SJSA1 (cell line): ENCODE data around the gene EBNA1BP2. TPM values are rescaled to one million over a fixed set of nuclear protein-coding genes. Genes with fewer than 3 reads are reported as not detected.
"Not testable (repeated sequence)": the region's sequence is repeated elsewhere in the genome, so short reads cannot be mapped to it uniquely, and the experiment has no call there.

Experiments
- DNase-seq, 2 experiments: peaks; one replicate each; pipeline ENCODE4 v3.0.0-alpha.2; 2015 to 2020; ENCODE audit warnings: low spot score in 2 of 2, low read depth in 1 of 2
- H3K27ac ChIP-seq: fragments of 250-450 bp; sonication (Bioruptor Pico); 2 replicates; pipeline ENCODE4 v1.5.1; 2020; ENCODE audit warnings: mild to moderate bottlenecking, moderate library complexity
- H3K27me3 ChIP-seq: fragments of 250-450 bp; sonication (Bioruptor Pico); replicated peaks from 2 replicates; pipeline ENCODE4 v1.5.1; 2020; ENCODE audit warnings: mild to moderate bottlenecking, moderate library complexity
- H3K36me3 ChIP-seq: fragments of 250-450 bp; sonication (Bioruptor Pico); 2 replicates; pipeline ENCODE4 v1.5.1; 2020; ENCODE audit warnings: mild to moderate bottlenecking
- H3K4me1 ChIP-seq: fragments of 250-450 bp; sonication (Bioruptor Pico); replicated peaks from 2 replicates; pipeline ENCODE4 v1.6.1; 2021; ENCODE audit warnings: mild to moderate bottlenecking
- H3K4me3 ChIP-seq: fragments of 250-450 bp; sonication (Bioruptor Pico); 2 replicates; pipeline ENCODE4 v1.5.1; 2020; ENCODE audit warnings: mild to moderate bottlenecking
- H3K9me3 ChIP-seq: fragments of 250-450 bp; sonication (Bioruptor Pico); replicated peaks from 2 replicates; pipeline ENCODE4 v1.5.1; 2020; ENCODE audit warnings: mild to moderate bottlenecking
- total RNA-seq: library from RNA; depleted of rRNA; stranded (reverse); fragments of >200 nt; shearing (Covaris generic); gene quantifications from 2 replicates; pipeline ENCODE4 v1.2.3, GENCODE V29; 2014; rRNA removed

EBNA1BP2 gene
- total RNA-seq, 1 experiment from 2014 or later = 235 TPM

DNA sequence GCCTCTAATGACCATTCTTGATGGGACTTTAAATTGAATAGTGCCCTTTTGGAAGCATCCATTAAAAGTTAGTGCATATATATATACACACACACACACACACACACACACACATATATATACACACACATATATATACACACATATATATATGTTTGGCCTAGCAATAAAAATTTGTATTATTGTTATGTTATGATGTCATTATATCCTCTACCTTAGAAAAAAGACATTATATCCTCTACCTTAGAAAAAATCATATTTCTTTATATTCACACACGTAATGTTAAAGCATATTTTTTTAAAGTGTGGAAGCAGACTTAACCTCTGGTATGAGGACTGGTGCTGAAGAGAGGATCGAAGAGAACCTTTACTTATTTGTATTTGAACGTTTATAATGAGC is 43.3 kb downstream of the EBNA1BP2 start:
- H3K9me3 ChIP-seq = no peaks in the 10 kb centered on the region; the same call in 1 of the 2 replicates
- DNase-seq = no peak
- no peaks in the 10 kb centered on the region for H3K27me3 ChIP-seq
- no peak overlapping the region for H3K4me3 ChIP-seq
- H3K4me1 ChIP-seq = peaks cover 2% of the 10 kb centered on the region
- H3K27ac ChIP-seq = no peak overlapping the region
- no peaks in the 10 kb centered on the region for H3K36me3 ChIP-seq

DNA sequence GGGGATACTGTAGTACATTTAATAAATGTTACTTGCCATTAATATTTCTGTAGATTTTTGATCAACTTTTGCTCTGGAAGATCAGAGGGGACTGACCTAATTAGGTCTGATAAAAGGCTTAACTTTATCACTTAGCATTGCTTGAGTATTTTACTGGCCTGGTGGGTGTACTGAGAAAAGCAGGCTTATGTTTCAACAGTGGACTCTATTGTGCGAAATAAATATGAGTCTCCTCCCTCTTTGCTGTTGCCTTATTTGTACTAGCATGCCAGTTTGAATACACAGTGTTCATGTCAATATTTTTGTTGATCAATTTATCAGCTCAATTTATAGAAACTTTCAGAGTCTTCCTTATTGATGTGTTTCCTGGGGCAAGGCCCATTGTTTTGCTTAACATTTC is 49.1 kb downstream of the EBNA1BP2 start:
- DNase-seq = no peak
- H3K9me3 ChIP-seq = no peaks in the 10 kb centered on the region
- H3K27me3 ChIP-seq = no peaks in the 10 kb centered on the region

DNA sequence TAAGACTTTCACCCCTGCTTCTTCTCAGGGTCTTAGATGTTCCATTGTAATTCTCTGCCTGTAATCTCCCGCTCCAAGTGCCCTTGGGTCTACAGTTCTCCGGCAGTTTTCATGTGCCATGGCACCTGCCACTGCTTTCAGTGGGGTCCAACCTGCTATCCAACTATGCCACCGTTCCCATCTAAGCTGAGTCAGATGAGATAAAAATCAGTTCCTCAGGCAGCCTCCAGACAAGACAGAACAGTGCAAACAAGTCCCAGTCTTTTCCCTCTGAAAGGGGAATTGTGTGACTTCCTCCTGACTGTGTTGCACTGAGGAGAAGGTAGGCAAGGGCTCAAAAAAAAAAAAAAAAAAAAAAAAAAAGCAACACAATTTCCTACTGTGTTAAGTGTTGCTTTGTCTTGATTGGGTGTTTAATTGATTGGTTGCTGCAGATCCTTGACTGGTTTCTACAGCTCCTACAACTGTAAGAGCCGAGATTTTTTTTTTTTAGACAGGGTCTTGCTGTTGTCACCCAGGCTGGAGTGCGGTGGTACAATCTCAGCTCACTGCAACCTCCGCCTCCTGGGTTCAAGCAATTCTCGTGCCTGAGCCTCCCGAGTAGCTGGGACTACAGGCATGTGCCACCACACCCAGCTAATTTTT is 50.7 kb downstream of the EBNA1BP2 start:
- no peaks in the 10 kb centered on the region for H3K27me3 ChIP-seq
- H3K4me1 ChIP-seq = no peaks in the 10 kb centered on the region
- H3K4me3 ChIP-seq = no peak overlapping the region
- no peaks in the 10 kb centered on the region for H3K9me3 ChIP-seq
- DNase-seq = no peak
- no peaks in the 10 kb centered on the region for H3K36me3 ChIP-seq
- no peak overlapping the region for H3K27ac ChIP-seq

More for the DNA sequence above, 49.1 kb downstream of the EBNA1BP2 start:
- Histone ChIP-seq H3K4me1 (no peaks in the 10 kb centered on the region), H3K27ac (no peak overlapping the region), H3K36me3 (no peaks in the 10 kb centered on the region), H3K4me3 (no peak overlapping the region)

DNA sequence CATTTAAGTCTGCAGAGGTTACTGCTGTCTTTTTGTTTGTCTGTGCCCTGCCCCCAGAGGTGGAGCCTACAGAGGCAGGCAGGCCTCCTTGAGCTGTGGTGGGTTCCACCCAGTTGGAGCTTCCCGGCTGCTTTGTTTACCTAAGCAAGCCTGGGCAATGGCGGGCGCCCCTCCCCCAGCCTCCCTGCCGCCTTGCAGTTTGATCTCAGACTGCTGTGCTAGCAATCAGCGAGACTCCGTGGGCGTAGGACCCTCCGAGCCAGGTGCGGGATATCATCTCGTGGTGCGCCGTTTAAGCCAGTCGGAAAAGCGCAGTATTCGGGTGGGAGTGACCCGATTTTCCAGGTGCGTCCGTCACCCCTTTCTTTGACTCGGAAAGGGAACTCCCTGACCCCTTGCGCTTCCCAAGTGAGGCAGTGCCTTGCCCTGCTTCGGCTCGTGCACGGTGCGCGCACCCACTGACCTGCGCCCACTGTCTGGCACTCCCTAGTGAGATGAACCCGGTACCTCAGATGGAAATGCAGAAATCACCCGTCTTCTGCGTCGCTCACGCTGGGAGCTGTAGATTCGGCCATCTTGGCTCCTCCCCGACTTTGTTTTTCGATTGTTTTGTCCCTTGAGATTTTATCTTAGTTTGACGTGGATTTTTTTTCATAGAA is 52.0 kb downstream of the EBNA1BP2 start:
- not testable (repeated sequence) for H3K9me3 ChIP-seq, H3K27ac ChIP-seq, H3K36me3 ChIP-seq, H3K4me1 ChIP-seq, H3K27me3 ChIP-seq, DNase-seq, H3K4me3 ChIP-seq

Other genes starting within 250 kb of the EBNA1BP2 start
- 115 and 173 TPM in 2 replicates for gene SLC2A1, start 213.4 kb downstream of the EBNA1BP2 start, total RNA-seq
- 0.16 TPM in 1 of 2 replicates, not detected in the other for gene CFAP57, start within 50 bp of the EBNA1BP2 start, total RNA-seq
- not detected in 2 replicates for gene TMEM125, start 97.7 kb upstream of the EBNA1BP2 start, total RNA-seq
- gene C1orf210, start 113.3 kb upstream of the EBNA1BP2 start, total RNA-seq = not detected in 2 replicates
- gene TIE1, start 128.7 kb upstream of the EBNA1BP2 start, total RNA-seq = 0.11 TPM in 1 of 2 replicates, not detected in the other
- gene MPL, start 165.5 kb upstream of the EBNA1BP2 start, total RNA-seq = not detected in 2 replicates
- gene CDC20, start 186.7 kb upstream of the EBNA1BP2 start, total RNA-seq = 194 and 257 TPM in 2 replicates
- 69.5 and 115 TPM in 2 replicates for gene ELOVL1, start 195.7 kb upstream of the EBNA1BP2 start, total RNA-seq
- 60.7 and 67.8 TPM in 2 replicates for gene MED8, start 217.5 kb upstream of the EBNA1BP2 start, total RNA-seq
- gene SZT2, start 217.6 kb upstream of the EBNA1BP2 start, total RNA-seq = 15.6 and 19.8 TPM in 2 replicates